GM19240 (cell line): ENCODE data around the gene TRPM8.

Source experiments
- DNase-seq: peaks from one replicate; pipeline ENCODE4 v3.0.0; 2011; ENCODE audit warnings: low spot score; ENCODE audit not compliant: insufficient read length

The TRPM8 gene

DNA sequence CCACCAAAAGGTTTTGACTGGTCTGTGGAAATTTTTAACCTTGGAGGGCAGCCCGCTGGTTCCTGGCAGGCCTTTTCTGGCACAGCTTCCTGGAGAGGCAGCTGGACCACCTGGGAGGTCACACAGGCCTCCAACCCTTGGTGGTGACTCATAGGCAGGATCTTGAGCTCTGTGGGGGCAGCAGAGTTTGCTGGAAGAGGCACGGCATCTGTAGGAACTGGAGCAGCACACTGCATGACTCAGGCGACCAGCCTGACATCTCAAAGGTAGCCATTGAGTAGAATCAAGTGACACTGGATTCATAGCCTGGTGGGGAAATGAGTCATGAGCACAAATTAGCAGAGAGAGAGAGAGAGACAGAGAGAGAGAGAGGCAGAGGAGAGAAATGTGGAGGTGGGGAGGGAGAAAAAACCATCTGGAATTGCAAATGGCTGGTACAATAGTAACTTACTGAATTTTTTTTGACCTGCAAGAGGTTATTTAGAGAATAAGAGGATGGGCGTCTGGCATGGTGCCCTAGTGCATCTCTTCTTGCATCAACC lies 57.4 kb downstream of the TRPM8 start:
- no peak for DNase-seq

DNA sequence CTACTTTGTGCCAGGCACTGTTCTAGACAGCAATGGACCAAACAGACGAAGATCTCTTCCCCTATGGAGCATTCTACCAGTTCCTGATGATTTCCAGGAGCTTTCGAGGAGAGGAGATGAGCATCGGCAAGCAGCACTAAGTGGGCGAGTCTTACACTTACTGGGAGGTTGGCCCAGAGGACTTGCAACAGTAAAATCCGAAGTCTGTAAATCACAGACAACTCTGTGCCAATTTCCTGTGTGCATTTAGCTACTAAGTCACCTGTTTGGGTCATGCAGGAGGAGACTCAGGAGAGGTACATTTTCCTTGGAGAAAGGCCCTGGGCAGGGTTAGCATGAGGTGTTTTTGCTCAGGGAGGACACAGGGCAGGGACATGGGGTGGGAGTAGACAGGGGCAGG lies 58.9 kb downstream of the TRPM8 start:
- no peak for DNase-seq

DNA sequence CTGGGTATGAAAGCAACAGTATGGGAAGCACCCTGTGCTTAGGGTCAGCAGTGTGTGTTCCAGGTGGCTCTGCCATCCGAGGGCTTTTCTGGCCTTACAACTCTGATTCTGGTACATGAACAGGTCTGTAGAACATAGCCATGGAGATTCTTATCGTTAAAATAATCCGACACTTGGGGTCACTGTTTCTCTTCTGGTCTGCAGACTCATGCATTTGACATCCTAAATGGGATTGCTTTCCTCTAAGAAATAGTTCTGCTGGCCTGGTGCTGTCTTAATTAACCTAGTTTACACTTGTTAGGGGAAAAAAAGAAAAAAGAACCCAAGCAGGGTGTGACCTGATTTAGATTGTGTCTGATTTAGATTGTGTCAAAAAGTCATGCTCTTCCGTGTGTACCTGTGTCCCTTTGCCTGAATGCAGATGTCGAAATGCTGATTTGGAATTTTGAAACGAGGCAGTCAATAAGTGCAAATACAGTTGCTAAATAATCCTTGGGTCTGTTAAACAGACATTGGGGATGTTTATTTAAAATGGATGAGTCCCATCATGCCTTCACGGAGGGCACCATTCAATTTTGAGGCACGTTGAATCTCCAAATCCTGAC lies 59.6 kb downstream of the TRPM8 start:
- no peak for DNase-seq

DNA sequence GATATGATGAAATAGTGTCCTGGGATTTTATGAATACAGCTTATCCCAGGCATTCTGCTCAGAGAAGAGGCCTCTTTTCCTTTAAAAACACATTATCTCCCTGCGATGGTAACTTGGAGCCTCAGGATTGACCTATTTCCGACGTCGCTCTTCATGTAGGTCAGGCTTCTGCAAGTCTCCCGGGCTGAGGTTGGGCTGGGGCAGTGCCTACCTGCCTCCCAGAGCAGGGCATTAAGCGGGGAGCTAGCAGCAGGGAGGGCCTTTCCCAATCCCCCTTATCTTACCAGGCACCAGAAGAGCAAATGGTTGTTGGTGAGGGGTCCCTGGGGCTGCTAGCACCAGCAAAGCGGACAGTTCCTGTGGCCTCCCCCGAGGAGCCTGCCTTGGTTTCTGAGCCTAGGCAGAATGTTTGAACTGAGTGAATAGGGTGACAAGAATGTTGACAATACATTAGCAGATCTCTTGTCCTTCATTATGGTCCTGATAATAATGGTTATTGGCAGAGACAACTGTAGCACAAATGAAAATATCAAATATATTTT lies 60.2 kb downstream of the TRPM8 start:
- no peak for DNase-seq

DNA sequence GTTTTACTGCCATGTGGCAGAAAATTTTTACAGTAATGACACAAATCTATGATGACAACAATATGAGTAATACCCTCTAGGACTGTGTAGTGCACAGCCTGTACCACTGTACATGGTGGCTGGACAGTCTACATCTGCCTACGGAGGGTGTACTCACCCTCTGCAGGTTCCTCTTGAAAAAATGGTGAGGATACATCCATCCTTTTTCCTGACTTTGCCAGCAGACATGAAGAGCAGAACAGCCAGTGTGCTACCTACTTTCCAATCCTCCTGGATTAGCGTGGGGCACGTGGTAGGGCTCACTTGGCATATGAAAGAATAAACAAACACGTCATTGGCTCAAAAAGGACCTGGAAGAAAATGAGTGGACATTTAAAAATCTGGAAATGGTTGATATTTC lies 62.6 kb downstream of the TRPM8 start:
- no peak for DNase-seq

DNA sequence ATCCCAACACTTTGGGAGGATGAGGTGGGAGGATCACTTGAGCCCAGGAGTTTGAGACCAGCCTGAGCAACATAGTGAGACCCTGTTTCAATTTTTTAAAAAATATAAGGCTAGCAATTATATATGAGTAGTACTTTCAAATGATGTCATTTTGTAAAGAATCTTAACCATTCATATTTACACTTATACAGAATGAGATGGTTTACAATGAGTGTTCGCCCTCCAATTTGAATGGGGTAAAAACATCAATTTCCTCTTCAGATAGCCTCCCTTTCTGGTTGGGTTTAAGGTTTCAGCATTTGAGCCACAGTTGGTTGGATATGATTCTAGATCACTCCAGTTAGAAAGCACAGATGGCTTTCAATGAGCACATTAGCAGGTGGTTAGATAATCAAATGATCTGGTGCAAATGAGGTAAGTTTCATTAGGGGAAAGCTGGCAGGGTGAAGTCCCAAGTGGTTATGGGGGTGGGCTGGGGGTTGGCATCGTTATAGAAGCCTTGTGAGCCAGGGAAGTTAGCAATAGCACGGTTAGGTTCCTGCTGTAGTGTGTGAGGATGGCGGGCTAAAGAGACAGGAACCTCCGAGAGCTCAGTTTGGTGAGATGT lies 63.9 kb downstream of the TRPM8 start:
- no peak for DNase-seq

DNA sequence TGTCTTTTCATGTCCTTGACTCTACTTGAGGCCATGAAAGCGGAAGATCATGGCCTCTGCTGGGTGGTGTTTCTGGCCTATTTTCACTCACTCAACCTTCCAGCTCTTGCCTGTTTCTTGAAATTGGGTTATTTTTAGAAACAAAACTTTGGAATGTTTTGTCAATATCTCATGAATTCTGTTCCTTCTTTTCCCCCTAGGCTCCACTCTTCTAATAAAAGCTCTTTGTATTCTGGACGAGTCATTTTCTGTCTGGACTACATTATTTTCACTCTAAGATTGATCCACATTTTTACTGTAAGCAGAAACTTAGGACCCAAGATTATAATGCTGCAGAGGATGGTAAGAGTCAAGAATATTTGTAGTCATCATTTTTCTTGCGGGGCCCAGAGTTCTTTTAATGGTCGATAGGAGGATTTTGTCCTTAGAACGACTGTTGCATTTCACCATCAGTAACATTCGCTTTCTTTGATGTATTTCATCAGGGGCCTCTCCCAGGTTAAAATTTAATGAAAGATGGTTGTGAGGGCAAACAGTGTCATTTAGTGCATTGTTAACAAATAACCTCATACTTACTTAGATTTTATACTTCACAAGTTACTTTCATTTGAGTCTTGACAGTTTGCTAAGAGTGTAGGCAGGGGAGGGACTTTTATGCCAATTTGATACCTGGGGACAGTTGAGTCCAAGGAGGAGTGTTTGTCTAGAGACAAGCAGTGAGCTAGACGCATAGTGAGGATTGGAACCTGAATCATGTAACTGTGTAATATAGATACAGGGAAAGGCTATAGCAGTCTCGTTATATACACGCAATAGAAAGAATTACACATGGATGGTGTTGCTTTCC lies 64.6 kb downstream of the TRPM8 start:
- DNase-seq: no peak

DNA sequence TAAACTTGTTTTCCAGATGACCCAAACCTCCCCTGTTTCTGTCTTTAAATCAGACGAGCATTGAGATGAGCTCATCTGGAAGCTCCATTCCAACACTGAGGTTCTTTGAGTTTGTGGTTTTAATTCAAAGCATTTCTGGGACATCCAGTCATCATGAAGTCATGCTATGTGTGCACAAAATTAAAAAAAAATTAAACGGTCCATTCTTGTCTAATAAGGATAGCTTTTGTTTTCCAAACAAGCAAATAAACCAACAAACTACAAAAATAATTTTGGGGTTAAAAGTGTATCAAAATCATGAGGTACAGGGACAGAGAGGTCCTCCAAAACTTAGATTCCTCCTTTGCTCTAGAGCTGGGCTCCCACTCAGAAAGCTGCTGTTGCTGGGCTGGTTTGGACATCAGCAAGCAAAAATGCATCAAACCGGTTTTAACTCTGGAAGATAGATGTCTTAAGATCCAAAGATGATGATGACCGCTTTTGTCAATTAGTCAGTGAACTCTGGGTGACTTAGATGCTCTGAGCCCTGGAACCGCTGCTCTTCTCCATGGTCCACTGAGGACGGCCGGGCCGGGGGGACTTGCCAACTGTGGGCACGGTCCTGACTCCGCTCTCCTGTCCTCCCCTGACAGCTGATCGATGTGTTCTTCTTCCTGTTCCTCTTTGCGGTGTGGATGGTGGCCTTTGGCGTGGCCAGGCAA lies 65.4 kb downstream of the TRPM8 start:
- DNase-seq: no peak

DNA sequence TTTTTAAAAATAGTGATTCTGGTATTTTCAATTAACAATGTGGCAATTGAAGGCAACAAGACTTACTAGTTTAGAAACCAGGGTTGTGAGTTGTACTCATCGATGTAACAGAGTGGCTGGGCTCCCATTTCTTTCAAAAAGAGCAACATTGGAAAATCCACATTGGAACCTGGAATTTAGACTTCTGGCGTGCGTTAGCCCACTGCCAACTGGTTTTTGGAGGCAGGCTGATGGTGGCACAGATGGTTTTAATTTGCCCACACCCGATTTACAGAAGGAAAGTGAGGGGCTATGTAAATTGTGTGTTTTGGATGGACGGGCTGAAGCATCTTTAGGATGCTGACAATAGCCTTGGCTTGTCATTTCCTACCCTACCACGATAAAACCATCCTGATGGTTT lies 66.3 kb downstream of the TRPM8 start:
- no peak for DNase-seq

DNA sequence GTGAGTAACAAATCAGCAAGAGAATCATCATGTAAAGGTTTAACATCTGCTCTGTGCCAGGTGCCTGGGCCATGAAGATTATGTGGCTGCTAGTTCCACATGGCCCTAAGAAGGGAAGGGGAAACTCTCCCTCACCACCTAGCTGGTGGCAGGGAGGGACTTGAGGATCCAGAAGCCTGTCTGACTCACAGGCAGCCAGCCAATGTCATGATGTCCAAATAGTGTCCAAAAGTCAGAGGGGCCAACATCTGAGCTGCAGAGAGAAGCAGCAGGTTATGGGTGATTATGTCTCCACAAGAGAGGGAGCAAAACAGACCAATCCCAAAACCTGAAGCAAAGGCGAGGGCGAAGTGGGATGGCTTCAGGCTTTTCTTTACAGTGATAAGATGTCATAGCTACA lies 71.4 kb downstream of the TRPM8 start:
- no peak for DNase-seq

DNA sequence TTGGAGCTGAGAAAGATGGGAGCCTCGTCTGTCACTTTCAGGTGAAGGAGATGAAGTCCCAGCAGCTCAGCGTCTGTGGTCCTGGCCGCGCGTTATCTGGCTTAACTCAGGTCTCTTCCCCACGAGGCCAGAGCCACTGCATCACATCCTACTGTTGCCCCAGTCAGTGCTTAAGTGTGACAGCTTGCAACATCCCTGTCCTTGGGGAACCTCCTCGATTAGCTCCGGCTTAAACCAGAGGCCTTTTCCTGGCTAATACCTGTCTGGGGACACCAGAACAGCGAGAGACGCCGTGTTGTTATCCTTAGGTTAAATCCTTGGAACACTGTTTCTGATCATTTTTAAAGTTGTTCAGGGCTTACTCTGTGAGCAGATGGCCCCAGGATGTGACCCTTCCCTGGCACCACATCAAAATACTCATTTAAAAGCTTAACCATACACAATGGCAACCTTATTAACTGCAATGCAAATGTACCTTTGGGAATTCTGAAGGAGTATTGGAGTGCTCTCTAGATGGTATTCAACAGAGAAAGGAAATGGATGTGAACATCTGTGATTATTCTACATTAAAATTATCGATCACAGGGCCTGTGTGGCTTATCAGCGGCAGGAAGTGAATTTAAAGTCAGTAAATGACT lies 72.2 kb downstream of the TRPM8 start:
- DNase-seq: no peak

DNA sequence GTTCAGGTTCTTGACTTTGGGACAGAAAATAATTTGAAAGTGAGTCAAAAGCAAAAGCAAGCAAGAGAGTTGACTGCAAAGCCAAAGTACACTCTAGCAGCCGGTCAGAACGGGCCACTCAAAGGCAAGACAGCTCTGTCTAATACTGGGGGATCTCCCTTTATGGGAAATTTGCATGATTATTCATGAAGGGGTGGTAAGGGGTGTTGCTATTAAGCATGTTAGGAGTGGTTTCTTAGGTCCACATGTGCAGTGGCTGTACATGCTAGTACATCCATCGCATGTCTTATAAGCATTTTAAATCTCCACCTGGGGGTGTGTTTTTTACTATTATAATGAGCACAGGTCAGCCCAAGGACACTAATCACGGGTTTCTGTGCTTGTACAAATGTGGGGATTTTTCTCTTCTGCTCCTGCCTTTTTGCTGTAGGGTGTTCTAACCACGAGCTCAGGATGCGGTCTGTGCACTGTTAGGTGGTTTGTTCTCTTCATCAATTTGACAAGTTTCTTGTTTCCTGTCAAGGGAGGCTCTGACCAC lies 73.2 kb downstream of the TRPM8 start:
- DNase-seq: no peak

DNA sequence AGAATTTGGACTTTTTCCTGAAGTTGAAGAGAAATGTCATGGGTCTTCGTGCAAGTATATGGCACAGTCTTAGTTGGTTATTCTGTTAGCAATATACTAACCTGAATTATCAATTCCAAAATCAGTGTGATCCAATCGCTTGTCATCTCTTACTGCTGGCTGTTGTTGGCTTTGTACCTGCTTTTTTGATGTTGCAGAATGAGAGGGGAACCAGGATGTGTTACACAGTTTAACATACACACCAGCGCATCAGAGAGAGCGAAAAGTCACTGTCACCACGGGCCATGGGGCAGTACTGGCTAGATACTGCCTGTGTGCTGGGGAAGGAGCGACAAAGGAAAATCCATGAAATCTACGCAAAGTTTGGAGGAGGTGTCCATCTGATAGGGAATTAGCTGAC lies 74.0 kb downstream of the TRPM8 start:
- DNase-seq: no peak

DNA sequence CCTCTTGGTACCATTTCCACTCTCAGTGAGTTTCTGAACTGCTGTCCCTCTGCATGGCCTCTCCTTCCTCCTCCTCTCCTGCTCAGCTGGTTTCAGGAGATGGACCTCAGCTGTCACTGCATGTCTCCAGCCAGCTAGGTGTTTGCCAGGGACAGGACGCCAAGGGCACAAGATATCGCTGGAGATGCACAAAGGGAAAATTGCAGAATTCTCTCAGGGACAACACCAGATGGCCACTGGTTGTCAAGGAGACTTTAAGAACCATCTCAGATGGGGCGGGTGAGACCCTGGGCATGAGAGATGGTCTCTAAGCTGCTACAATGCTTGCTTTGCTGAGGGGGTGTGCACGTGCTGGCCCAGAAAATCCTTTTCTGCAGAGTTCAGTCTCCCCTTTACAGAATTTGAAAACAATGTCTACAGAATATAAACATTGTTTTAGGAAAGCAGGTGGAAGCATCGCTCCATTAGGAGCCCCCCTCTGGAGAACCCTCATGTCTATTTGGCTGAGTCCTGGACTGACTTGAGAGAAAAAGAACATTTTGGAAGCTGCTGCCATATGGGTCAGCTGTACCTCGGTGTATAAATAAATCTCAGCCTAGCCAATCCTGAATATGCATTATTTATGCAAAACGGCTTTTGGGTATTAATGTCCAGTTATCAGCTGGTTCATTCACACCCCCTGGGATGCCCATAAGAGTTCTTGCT lies 75.5 kb downstream of the TRPM8 start:
- DNase-seq: no peak

DNA sequence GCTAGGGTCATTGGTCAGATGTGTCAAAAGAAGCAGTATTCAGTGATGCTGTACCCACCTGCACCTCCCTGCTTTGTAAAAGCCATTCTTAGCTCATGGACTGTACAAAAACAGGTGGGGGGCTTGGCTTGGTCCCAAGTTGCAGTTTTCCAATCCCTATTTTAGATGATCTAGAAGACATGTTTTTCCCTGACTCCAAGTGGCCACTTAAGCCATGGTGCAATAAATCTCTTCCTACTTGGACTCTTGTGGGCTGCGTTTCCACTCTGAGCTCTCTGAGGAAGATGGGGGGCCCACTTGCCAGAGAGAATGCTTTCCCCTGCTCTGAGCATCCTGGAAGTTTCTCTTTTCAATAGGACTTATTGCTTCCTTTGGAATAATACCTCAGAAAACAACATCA lies 76.3 kb downstream of the TRPM8 start:
- no peak for DNase-seq

DNA sequence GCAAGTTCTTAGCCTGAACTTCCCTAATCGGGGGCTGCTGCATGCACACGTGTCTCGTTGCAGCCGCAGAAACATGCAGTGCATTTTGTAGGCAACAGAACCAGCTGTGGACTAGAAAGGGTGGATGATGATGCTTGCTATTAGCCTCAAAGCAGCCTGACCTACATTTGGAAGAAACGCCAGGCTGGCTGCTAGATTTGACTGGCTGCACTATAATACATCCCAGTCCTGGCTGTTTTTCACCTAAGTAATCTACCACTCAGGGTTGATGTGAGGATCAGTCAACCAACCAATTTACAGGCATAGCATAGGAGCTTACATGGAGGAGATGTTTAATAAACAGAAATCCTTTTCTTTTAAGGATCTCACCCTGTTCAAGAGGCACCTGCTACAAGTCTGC lies 77.0 kb downstream of the TRPM8 start:
- no peak for DNase-seq

DNA sequence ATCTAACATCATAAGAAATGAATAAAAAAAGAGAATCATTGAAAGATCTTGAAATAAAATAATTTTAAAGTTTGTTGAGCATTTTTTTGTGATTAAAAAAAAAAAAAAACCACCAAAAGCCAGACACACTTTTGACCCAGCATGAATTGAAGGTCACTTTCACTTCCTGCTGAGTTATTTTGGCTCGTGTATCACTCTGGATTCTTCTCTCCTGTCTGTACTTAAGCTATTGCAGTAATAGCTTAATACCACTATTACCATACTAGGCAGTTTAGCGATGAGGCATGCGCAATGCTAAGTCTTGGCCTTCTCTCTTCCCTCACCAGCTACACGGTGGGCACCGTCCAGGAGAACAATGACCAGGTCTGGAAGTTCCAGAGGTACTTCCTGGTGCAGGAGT lies 78.8 kb downstream of the TRPM8 start:
- no peak for DNase-seq

DNA sequence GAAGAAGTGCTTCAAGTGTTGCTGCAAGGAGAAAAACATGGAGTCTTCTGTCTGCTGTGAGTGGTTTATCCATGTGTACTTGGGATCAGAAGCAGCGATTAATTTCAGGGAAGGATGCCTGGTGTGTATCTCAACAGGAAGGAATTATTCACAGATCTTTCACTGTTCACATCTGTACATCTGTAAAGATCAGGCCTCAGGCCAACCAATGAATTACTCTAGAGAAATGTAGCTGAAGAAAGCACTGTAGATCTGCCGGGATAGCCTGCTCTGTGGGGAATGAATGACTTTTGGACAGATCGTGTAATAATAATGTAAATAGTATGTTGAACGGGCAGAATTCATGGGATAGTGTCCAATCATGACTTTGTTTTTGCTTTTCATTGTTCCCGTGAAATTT lies 79.3 kb downstream of the TRPM8 start:
- no peak for DNase-seq

DNA sequence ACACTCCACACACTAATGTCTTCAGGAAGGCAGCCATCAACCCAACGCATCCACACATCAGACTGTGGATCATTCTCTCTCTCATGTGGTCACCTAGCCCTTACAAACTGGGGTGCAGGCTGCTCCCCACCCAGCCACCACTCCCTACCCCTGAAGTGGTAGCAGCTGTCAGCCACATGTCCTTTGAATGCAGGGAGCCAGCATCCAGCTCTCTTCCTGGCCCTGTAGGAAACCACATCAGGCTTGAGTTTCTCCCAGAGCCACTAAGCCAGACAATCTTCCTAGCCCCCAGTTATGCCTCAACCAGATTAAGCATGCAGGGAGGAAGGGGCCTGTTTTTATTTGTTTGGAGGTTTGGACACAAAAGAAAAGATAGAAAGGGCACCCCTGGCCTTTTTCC lies 80.5 kb downstream of the TRPM8 start:
- no peak for DNase-seq

DNA sequence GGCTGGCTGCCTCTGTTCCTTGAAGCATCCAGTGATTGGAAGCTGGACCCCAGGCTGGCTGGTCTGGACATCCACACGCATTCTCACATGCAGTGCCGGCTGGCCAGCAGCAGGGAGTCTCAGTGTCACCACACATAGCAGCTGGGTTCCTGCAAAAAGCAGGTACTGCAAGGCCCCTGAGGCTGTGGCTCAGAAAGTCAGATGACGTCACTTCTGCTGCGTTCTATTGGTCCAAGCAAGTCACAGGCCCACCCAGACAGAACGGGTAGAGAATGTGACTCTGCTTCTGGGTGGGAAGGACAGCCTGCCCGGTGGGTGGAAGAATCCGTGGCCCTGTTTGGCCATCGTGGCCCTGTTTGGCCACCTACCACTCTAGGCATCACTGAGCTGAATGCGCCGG lies 82.0 kb downstream of the TRPM8 start:
- no peak for DNase-seq
